T-cell (primary cell): Measurements from ENCODE around the gene PHRF1. TPM values are rescaled to one million over a fixed set of nuclear protein-coding genes. Genes with fewer than 3 reads are reported as not detected.
"Not testable (repeated sequence)": the region's sequence is repeated elsewhere in the genome, so short reads cannot be mapped to it uniquely, and the experiment has no call there.

Source experiments
- ATAC-seq, 4 experiments: fragments of 200-7000 bp in 3 of 4; fragments of 150-1000 bp in 1 of 4; cut with Tn5 transposase; replicated peaks in 1 of 4; 1 replicate in 3 of 4; 2 replicates in 1 of 4; pipeline ENCODE4 v1.10.0; 2021; ENCODE audit warnings: moderate library complexity in 3 of 4, mild to moderate bottlenecking in 2 of 4, moderate number of reproducible peaks in 1 of 4
- CTCF ChIA-PET, 2 donors: fragments of 300-600 bp; sonication (Branson Sonifier 250); formaldehyde crosslinking; loops; one replicate each; lab custom pipeline; 2022; ENCODE audit warnings: antibody characterized with exemption in 2 of 2; lab: Charles Lee
- POLR2A ChIA-PET, 2 donors: fragments of 300-600 bp; sonication (Branson Sonifier 250); formaldehyde crosslinking; loops; one replicate each; lab custom pipeline; 2022; ENCODE audit warnings: antibody characterized with exemption in 2 of 2; lab: Charles Lee
- DNase-seq, 35 experiments: peaks; one replicate each; pipeline versions ENCODE4 v3.0.0 to v3.0.0-alpha.2; 2013 to 2023
- H3K27ac ChIP-seq: one replicate; pipeline ENCODE4 v1.5.1; 2013; ENCODE audit warnings: low read length
- H3K27me3 ChIP-seq, 2 experiments: replicated peaks in 1 of 2; 1 replicate in 1 of 2; 2 replicates in 1 of 2; pipeline versions ENCODE4 v1.6.1 to v1.7.0; 2013; ENCODE audit warnings: low read length in 1 of 2, mixed read lengths in 1 of 2; ENCODE audit not compliant: control insufficient read depth in 2 of 2, insufficient read depth in 2 of 2; ENCODE audit errors: extremely low read depth in 1 of 2
- H3K36me3 ChIP-seq, 2 donors: 1 replicate in 1 of 2; 2 replicates in 1 of 2; pipeline versions ENCODE4 v1.6.1 to v1.7.0; 2013; ENCODE audit warnings: low read length in 1 of 2; ENCODE audit not compliant: control insufficient read depth in 2 of 2, insufficient read depth in 1 of 2; ENCODE audit errors: extremely low read depth in 1 of 2
- H3K4me1 ChIP-seq, 2 experiments: 1 replicate in 1 of 2; 2 replicates in 1 of 2; pipeline versions ENCODE4 v1.6.1 to v1.7.0; 2013; ENCODE audit warnings: low read length in 2 of 2, mixed read lengths in 1 of 2; ENCODE audit not compliant: insufficient read depth in 2 of 2, control insufficient read depth in 1 of 2; ENCODE audit errors: extremely low read depth in 1 of 2
- H3K4me3 ChIP-seq, 2 donors: 1 replicate in 1 of 2; 2 replicates in 1 of 2; pipeline versions ENCODE4 v1.5.1 to v1.7.0; 2013; ENCODE audit warnings: mild to moderate bottlenecking in 2 of 2, low read length in 1 of 2, moderate library complexity in 1 of 2; ENCODE audit not compliant: control insufficient read depth in 1 of 2; ENCODE audit errors: extremely low read depth in 1 of 2
- H3K9me3 ChIP-seq: 2 replicates; pipeline ENCODE4 v1.7.0; 2013
- H3K27ac Mint-ChIP-seq, 2 donors: one replicate each; pipeline ENCODE4 v1.8.0; 2020 to 2021; ENCODE audit warnings: mild to moderate bottlenecking in 2 of 2, mixed read lengths in 2 of 2
- H3K27me3 Mint-ChIP-seq, 2 donors: one replicate each; pipeline ENCODE4 v1.8.0; 2021 to 2022; ENCODE audit warnings: mixed read lengths in 2 of 2
- H3K36me3 Mint-ChIP-seq: one replicate; pipeline ENCODE4 v1.8.0; 2021; ENCODE audit warnings: mixed read lengths
- H3K4me1 Mint-ChIP-seq, 3 donors: one replicate each; pipeline ENCODE4 v1.8.0; 2020 to 2022; ENCODE audit warnings: mixed read lengths in 3 of 3, mild to moderate bottlenecking in 1 of 3
- H3K4me3 Mint-ChIP-seq, 3 donors: one replicate each; pipeline ENCODE4 v1.8.0; 2020 to 2022; ENCODE audit warnings: mild to moderate bottlenecking in 3 of 3, mixed read lengths in 3 of 3, moderate library complexity in 3 of 3
- H3K9me3 Mint-ChIP-seq, 3 donors: one replicate each; pipeline ENCODE4 v1.8.0; 2020 to 2022; ENCODE audit warnings: mixed read lengths in 3 of 3
- WGBS: methylation state at CpG from one replicate; pipeline ENCODE4 v1.1.5; 2013; ENCODE audit warnings: missing lambda C conversion rate; ENCODE audit not compliant: insufficient coverage; 5-methylcytosine and 5-hydroxymethylcytosine counted together
- total RNA-seq, 35 experiments: library from RNA in 6 of 35; stranded (reverse) in 6 of 35; fragments of 120-200 nt in 1 of 35; gene quantifications; one replicate each; pipeline versions ENCODE4 v1.2.1 to v1.2.4 and lab custom pipeline; 2013 to 2026

PHRF1 gene
- total RNA-seq, 5 donors from 2014 or later (not counting 1 experiment from before 2014, with no cell fraction given): 40.2 to 69.4 (median 66.3) TPM

GRCh38 chr11:643366-643765, 67.1 kb downstream of the PHRF1 start:
- H3K4me1 ChIP-seq: peaks cover 0 to 19% of the 10 kb centered on the region in 2 experiments
- no peaks in the 10 kb centered on the region for H3K9me3 ChIP-seq
- Mint-ChIP-seq H3K36me3 (peaks cover 5% of the 10 kb centered on the region), H3K27me3 (peaks cover 3 to 13% of the 10 kb centered on the region in 2 donors), H3K9me3 (no peaks in the 10 kb centered on the region), H3K27ac (no peak overlapping the region), H3K4me3 (no peak overlapping the region), H3K4me1 (peaks cover 8 to 18% (median 13%) of the 10 kb centered on the region in 3 donors)
- DNase-seq (peak in 3 of 35 experiments; percentile 22 to 35 (median 31)), ATAC-seq (peak in 1 of 4 experiments; percentile 49)
- peaks cover 7 to 14% of the 10 kb centered on the region in 2 donors for H3K36me3 ChIP-seq
- ChIA-PET CTCF (no interaction called here), POLR2A (no interaction called here)
- no peak overlapping the region for H3K27ac ChIP-seq
- no peak overlapping the region for H3K4me3 ChIP-seq
- 85% methylated on average over 9 of the region's 9 CpGs for WGBS
- peaks cover 0 to 22% of the 10 kb centered on the region in 2 experiments for H3K27me3 ChIP-seq

- DNase-seq (no peak), ATAC-seq (no peak)
- ChIA-PET CTCF (no interaction called here), POLR2A (no interaction called here)
- peaks cover 7 to 14% of the 10 kb centered on the region in 2 donors for H3K36me3 ChIP-seq
- H3K4me1 ChIP-seq: peaks cover 0 to 12% of the 10 kb centered on the region in 2 experiments
- H3K9me3 Mint-ChIP-seq: no peaks in the 10 kb centered on the region
- H3K9me3 ChIP-seq: no peaks in the 10 kb centered on the region
- H3K4me3 ChIP-seq: no peak overlapping the region
- peaks cover 2 to 12% (median 6%) of the 10 kb centered on the region in 3 donors for H3K4me1 Mint-ChIP-seq
- H3K27me3 ChIP-seq: peaks cover 0 to 15% of the 10 kb centered on the region in 2 experiments
- H3K27ac ChIP-seq: no peak overlapping the region
- WGBS: 98% methylated on average over 27 of the region's 50 CpGs
- H3K27ac Mint-ChIP-seq: no peak overlapping the region
- H3K4me3 Mint-ChIP-seq: no peak overlapping the region
- H3K36me3 Mint-ChIP-seq: peaks cover 8% of the 10 kb centered on the region
- H3K27me3 Mint-ChIP-seq: peaks cover 0 to 6% of the 10 kb centered on the region in 2 donors
These were observed 67.8 kb downstream of the PHRF1 start for GRCh38 chr11:643849-644738.

GRCh38 chr11:645536-645935, 69.3 kb downstream of the PHRF1 start:
- Histone ChIP-seq H3K9me3 (no peaks in the 10 kb centered on the region), H3K4me1 (peaks cover 0 to 6% of the 10 kb centered on the region in 2 experiments), H3K36me3 (peaks cover 10 to 14% of the 10 kb centered on the region in 2 donors), H3K27me3 (peaks cover 0 to 7% of the 10 kb centered on the region in 2 experiments), H3K27ac (no peak overlapping the region), H3K4me3 (no peak overlapping the region)
- DNase-seq (no peak), ATAC-seq (no peak)
- Mint-ChIP-seq H3K27me3 (peaks cover 0 to 2% of the 10 kb centered on the region in 2 donors), H3K4me1 (peaks cover 0 to 9% (median 4%) of the 10 kb centered on the region in 3 donors), H3K4me3 (no peak overlapping the region), H3K27ac (no peak overlapping the region), H3K9me3 (no peaks in the 10 kb centered on the region), H3K36me3 (peaks cover 8% of the 10 kb centered on the region)
- ChIA-PET CTCF (interaction anchor here in 1 of 2 donors (0.7 kb wide), 1 partner anchor 1885 kb away, joined by 5 read pairs; no protein-coding TSS in a partner anchor), POLR2A (no interaction called here)
- 79% methylated on average over 14 of the region's 16 CpGs for WGBS

- Histone ChIP-seq H3K27ac (no peak overlapping the region), H3K27me3 (no peaks in the 10 kb centered on the region), H3K4me3 (no peak overlapping the region), H3K36me3 (peaks cover 13 to 14% of the 10 kb centered on the region in 2 donors), H3K9me3 (no peaks in the 10 kb centered on the region), H3K4me1 (peaks cover 0 to 4% of the 10 kb centered on the region in 2 experiments)
- no peaks in the 10 kb centered on the region for H3K27me3 Mint-ChIP-seq
- ChIA-PET POLR2A (interaction anchor here in 1 of 2 donors (0.6 kb wide), 1 partner anchor 76 kb away, joined by 3 read pairs; no protein-coding TSS in a partner anchor), CTCF (interaction anchor here in 1 of 2 donors (0.7 kb wide), 1 partner anchor 1884 kb away, joined by 5 read pairs; no protein-coding TSS in a partner anchor)
- no peaks in the 10 kb centered on the region for H3K9me3 Mint-ChIP-seq
- ATAC-seq (no peak), DNase-seq (no peak)
- peaks cover 0 to 7% (median 4%) of the 10 kb centered on the region in 3 donors for H3K4me1 Mint-ChIP-seq
- 80% methylated on average over 3 of the region's 14 CpGs for WGBS
- no peak overlapping the region for H3K27ac Mint-ChIP-seq
- H3K36me3 Mint-ChIP-seq: peaks cover 8% of the 10 kb centered on the region
- no peak overlapping the region for H3K4me3 Mint-ChIP-seq
These were observed 69.9 kb downstream of the PHRF1 start for GRCh38 chr11:646214-646613.

GRCh38 chr11:647672-648158, 71.4 kb downstream of the PHRF1 start:
- H3K4me1 Mint-ChIP-seq, H3K4me1 ChIP-seq, H3K4me3 Mint-ChIP-seq, H3K27me3 Mint-ChIP-seq, POLR2A ChIA-PET, ATAC-seq, H3K9me3 ChIP-seq, H3K4me3 ChIP-seq, H3K27ac ChIP-seq, DNase-seq, H3K36me3 Mint-ChIP-seq, CTCF ChIA-PET, H3K27ac Mint-ChIP-seq, H3K9me3 Mint-ChIP-seq, H3K27me3 ChIP-seq: not testable (repeated sequence)
- peaks cover 14 to 16% of the 10 kb centered on the region in 2 donors for H3K36me3 ChIP-seq
- 100% methylated on average over 4 of the region's 14 CpGs for WGBS

- H3K4me3 ChIP-seq: no peak overlapping the region
- H3K27me3 ChIP-seq: no peaks in the 10 kb centered on the region
- WGBS: 100% methylated on average over 3 of the region's 10 CpGs
- ChIA-PET CTCF (no interaction called here), POLR2A (no interaction called here)
- Mint-ChIP-seq H3K4me3 (no peak overlapping the region), H3K27ac (no peak overlapping the region), H3K4me1 (no peaks in the 10 kb centered on the region), H3K36me3 (peaks cover 8% of the 10 kb centered on the region), H3K9me3 (no peaks in the 10 kb centered on the region), H3K27me3 (no peaks in the 10 kb centered on the region)
- H3K36me3 ChIP-seq: peaks cover 7 to 17% of the 10 kb centered on the region in 2 donors
- no peaks in the 10 kb centered on the region for H3K9me3 ChIP-seq
- H3K4me1 ChIP-seq: no peaks in the 10 kb centered on the region
- no peak overlapping the region for H3K27ac ChIP-seq
- ATAC-seq (no peak), DNase-seq (no peak)
These were observed 74.2 kb downstream of the PHRF1 start for GRCh38 chr11:650482-650881.
